HG03442 (cell line): ENCODE data around the gene ARID1B.
A peak's percentile ranks its signal among the peaks of the same experiment; 100 is the strongest.

Source experiments
- ATAC-seq: cut with Tn5 transposase; IDR thresholded peaks from one replicate; pipeline ENCODE4 v1.9.1; 2021; ENCODE audit warnings: mild to moderate bottlenecking, moderate library complexity; ENCODE audit not compliant: unreplicated experiment

ARID1B gene

GRCh38 chr6:157013649-157014304 lies 236.6 kb downstream of the ARID1B start:
- no peak for ATAC-seq

GRCh38 chr6:157014871-157015270 lies 237.7 kb downstream of the ARID1B start:
- ATAC-seq: no peak

GRCh38 chr6:157017022-157017421 lies 239.8 kb downstream of the ARID1B start:
- no peak for ATAC-seq

GRCh38 chr6:157017861-157018260 lies 240.7 kb downstream of the ARID1B start:
- no peak for ATAC-seq

GRCh38 chr6:157019115-157019641 lies 242.0 kb downstream of the ARID1B start:
- no peak for ATAC-seq

GRCh38 chr6:157019733-157020132 lies 242.6 kb downstream of the ARID1B start:
- no peak for ATAC-seq

GRCh38 chr6:157020398-157020797 lies 243.2 kb downstream of the ARID1B start:
- no peak for ATAC-seq

- ATAC-seq: peak; percentile 41
Observed at GRCh38 chr6:157020881-157021343, 243.7 kb downstream of the ARID1B start.

- peak; percentile 71 for ATAC-seq
Observed at GRCh38 chr6:157021344-157021992, 244.3 kb downstream of the ARID1B start.

GRCh38 chr6:157021993-157022740 lies 245.0 kb downstream of the ARID1B start:
- ATAC-seq: peak; percentile 35

- no peak for ATAC-seq
Observed at GRCh38 chr6:157023958-157024357, 246.8 kb downstream of the ARID1B start.

GRCh38 chr6:157024745-157025144 lies 247.6 kb downstream of the ARID1B start:
- ATAC-seq: no peak

- no peak for ATAC-seq
Observed at GRCh38 chr6:157025437-157025836, 248.3 kb downstream of the ARID1B start.

- ATAC-seq: peak; percentile 71
Observed at GRCh38 chr6:157029980-157030690, 253.0 kb downstream of the ARID1B start.

GRCh38 chr6:157030755-157031154 lies 253.6 kb downstream of the ARID1B start:
- no peak for ATAC-seq

GRCh38 chr6:157032923-157033322 lies 255.7 kb downstream of the ARID1B start:
- ATAC-seq: no peak

GRCh38 chr6:157033428-157034140 lies 256.4 kb downstream of the ARID1B start:
- ATAC-seq: no peak

GRCh38 chr6:157034436-157035230 lies 257.5 kb downstream of the ARID1B start:
- ATAC-seq: no peak

- ATAC-seq: no peak
Observed at GRCh38 chr6:157035546-157035945, 258.4 kb downstream of the ARID1B start.
